Hematopoietic multipotent progenitor cell treated with erythropoietin and hydrocortisone succinate and interleukin-3 and kit ligand, for 17 days (in vitro differentiated cells): ENCODE results near the gene STK11.

Source experiments
- DNase-seq: peaks from one replicate; pipeline ENCODE4 v3.0.0-alpha.2; 2015; ENCODE audit warnings: low spot score

The STK11 gene

DNA sequence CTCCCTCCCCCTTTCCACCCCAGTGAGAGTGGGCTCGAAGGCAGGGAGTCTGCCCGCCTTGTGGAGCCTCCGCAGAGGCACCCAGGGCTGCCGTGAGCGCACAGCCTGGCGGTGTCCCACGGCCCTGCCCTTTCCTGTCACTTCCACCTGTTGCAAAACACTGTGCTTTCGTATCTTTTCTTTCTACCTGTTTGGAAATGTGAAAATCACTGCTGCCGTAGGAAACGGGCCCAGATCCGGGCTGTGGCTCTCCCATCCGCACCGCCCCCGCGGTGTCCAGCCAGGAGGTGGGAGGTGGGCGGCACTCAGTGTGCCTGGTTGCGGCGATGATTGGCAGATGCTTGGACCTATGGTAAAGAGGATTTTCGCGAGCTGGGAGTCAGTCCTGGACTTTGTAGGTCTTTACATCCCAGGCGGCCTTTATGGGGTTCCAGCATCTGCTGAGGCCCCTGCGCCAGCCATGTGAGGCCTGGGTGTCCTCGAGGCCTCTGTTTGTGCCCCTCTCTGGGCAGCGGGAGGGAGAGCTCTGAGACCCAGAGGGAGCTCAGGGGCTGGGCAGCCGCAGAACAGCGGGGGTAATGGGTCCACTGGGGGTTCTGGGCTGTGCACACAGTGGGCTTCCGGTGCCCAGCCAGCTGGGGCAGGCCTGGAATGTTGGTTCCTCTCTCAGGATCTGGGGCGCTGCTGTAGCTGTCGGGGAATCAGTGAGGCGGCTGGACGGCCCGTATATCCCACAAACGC lies 6.1 kb downstream of the STK11 start:
- no peak for DNase-seq

GRCh38 chr19:1213391-1214286 lies 8.1 kb downstream of the STK11 start:
- DNase-seq = peak; percentile 71

DNA sequence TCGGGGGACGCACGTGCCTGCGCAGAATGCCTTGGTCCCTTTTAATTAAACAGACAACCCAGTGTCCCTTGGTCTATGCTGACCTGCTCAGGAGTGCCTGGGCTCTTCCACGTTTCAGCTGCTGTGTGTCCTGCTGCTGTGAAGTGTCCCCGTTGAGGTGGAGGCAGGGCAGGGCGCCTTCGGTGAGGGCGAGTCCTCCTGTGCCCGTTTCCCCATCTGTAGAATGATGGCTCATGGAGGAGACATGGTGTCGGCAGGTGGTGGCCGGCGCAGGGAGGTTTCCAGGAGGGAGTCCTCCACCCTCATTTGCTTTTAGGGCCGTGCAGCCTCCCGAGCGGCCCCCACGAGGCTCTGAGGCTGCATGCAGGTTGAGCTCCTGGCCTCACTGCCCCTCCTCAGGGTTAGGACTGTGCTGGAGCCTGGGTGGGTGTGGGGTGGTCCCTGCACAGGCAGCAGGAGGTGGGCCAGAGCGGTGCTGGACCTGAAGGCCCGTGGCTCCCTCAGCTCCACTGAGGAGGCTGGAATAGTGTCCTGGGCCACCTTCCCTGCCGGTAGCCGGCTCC lies 8.8 kb downstream of the STK11 start:
- DNase-seq = no peak

DNA sequence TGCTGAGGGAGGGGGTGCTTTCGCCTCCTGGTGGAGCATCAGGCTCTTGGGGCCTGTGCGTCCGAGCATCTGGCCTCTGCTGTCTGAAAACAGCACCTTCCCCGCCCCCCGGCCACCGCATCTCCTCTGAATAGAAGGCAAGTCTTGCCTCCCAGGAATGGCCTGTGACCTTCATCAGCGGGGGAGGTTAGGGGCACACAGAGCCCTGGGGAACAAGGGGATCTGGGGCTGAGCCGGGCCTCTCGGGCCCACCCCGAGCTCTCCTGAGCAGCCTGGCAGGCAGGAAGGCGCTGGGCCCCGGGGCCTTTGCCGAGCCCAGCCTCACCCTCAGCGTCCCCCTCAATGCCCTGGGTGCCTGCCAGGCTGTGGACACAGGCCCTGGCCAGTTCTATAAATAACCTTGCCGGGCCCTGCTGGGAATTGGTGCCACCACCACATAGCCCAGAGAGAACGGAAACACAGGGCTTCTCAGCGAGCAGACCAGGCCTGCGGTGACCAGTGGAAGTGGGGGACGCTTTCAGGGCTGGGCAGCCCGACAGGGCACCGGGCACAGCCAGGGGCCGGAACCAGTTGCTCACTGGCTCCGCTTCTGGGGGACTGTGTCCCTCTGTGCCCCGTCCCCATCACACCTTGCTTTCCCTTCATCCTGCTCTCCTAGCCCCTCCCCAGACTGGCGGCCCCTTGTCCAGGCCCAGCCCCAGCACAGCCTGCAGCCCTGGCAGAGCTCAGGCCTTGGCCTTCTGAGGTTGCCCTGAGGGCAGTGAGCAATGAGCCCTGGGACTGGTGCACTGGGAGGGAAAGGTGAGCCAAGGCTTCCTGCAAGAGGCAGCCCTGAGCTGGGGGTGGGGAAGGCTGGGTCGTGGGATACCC lies 9.5 kb downstream of the STK11 start:
- no peak for DNase-seq

- DNase-seq = no peak
These were observed 11.2 kb downstream of the STK11 start for GRCh38 chr19:1216756-1217155.

DNA sequence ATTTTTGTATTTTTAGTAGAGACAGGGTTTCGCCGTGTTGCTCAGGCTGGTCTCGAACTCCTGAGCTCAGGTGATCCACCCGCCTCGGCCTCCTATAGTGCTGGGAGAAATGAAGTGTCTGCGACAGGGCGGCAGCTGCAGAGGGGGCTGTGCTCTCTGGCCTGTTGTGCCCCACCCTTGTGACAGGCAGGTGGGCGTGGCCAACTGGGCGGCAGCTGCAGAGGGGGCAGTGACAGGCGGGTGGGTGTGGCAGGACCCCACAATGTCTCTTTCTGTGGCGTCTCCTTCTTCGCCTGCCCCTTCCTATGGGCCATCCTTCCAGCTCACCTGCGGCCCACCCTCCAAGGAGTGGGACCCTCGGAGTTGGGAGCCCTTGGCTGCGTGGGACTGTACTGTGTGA lies 11.8 kb downstream of the STK11 start:
- DNase-seq = peak; percentile 70

GRCh38 chr19:1218751-1219567 lies 13.4 kb downstream of the STK11 start:
- no peak for DNase-seq

GRCh38 chr19:1219786-1220476 lies 14.4 kb downstream of the STK11 start:
- no peak for DNase-seq

- DNase-seq = no peak
These were observed 14.9 kb downstream of the STK11 start for GRCh38 chr19:1220477-1220930.

- no peak for DNase-seq
These were observed 15.7 kb downstream of the STK11 start for GRCh38 chr19:1220976-1221903.

DNA sequence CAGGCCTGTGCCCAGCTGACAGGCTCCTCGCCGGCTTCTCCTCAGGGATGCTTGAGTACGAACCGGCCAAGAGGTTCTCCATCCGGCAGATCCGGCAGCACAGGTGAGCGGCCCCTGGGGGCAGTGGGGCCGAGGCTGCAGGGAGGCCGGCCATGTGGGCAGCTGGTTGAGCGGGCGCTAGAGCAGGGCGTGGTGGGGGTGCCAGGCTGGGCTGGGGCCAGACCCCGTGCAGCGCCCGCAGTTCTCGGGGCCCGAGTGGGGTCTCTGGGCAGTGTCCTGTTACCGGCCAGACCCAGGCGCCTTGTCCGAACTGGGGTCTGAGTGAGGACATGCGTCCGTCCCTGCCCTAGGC lies 16.3 kb downstream of the STK11 start:
- DNase-seq = no peak

DNA sequence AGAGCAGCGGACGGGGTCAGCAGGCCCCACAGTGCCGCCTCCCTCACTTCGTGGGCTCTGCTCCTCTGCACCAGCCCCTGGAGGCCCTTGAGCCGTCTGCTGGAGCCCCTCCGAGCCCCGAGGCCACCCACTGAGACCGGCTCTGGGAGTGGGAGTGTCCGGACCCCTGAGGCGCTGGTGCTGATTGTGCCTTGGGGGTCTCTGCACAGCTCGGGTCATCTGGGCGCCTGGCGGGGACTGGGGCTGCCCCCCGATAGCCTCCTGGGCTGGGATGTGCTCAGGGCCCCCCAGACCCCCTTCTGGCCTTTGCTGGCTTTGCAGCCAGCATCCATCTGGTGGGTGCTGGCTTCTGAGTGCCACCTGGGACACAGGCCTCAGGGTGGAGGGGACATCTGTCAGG lies 16.8 kb downstream of the STK11 start:
- no peak for DNase-seq

- DNase-seq = peak; percentile 40
These were observed 17.7 kb downstream of the STK11 start for GRCh38 chr19:1223018-1223855.

GRCh38 chr19:1224047-1224825 lies 18.7 kb downstream of the STK11 start:
- no peak for DNase-seq

GRCh38 chr19:1224847-1225246 lies 19.3 kb downstream of the STK11 start:
- DNase-seq = no peak

DNA sequence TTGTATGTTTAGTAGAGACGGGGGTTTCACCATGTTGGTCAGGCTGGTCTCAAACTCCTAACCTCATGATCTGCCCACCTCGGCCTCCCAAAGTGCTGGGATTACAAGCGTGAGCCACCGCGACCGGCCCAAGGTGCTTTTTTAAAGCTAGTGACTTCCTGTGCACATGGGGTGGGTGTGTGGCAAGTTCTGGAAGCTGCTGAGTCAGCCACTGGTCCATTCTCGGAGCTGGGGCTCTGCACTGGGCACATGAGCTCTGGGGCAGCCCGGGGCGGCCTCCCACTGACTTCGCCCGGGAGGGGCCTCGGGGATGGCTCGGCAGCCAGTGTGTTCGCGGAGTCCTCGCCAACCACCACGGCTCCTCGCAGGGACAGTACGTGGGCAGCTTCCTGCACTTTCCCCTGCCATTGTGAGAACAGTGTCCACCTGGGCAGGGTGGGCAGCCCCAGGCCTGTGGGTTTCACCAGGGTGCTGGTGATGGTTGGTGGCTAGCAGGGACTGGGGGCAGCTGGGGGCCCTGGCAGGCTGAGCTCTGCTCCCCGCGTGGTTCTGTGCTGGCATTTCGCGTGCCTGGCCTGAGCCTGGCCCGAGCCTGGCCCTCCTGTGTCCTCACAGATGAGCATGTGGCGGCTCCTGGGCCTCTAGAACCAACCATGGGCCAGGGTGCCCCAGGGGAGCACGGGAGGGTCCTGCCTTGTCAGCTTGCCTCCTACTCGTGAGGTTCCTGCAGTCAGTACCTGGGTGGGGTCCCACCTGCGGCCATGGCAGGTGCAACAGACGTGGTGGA lies 20.1 kb downstream of the STK11 start:
- DNase-seq = no peak

GRCh38 chr19:1226227-1226518 lies 20.6 kb downstream of the STK11 start:
- no peak for DNase-seq
